ENCODE measurements around the gene GABPB1.

Gene GABPB1

GRCh38 chr15:50363612-50364011 is 8.6 kb upstream of the GABPB1 start:
- Histone ChIP-seq H3F3A (ENCODE audit: insufficient read depth, low read length) (no peaks in the 10 kb centered on the region), H3K36me3 (ENCODE audit: insufficient read depth, low read length) (peaks cover 51% of the 10 kb centered on the region), H4K20me1 (ENCODE audit: insufficient read depth, low read length) (no peaks in the 10 kb centered on the region), H3K4me2 (ENCODE audit: low read length) (no peak overlapping the region), H3K9me2 (ENCODE audit: low read depth, low read length) (no peaks in the 10 kb centered on the region), H2AFZ (ENCODE audit: low read length) (no peak overlapping the region), H3K27ac (ENCODE audit: low read depth, low read length, poor library complexity, severe bottlenecking) (no peak overlapping the region), H3K27me3 (ENCODE audit: insufficient read depth, low read length) (no peaks in the 10 kb centered on the region), H3K9me3 (ENCODE audit: low read length) (no peaks in the 10 kb centered on the region), H3K79me2 (ENCODE audit: insufficient read depth, low read length) (no peaks in the 10 kb centered on the region), H3K4me1 (ENCODE audit: insufficient read depth, low read length, severe bottlenecking) (no peaks in the 10 kb centered on the region), H3K4me3 (ENCODE audit: low read depth, low read length, poor library complexity, severe bottlenecking) (no peak overlapping the region), H3K9ac (ENCODE audit: low read length) (no peak overlapping the region)
- TF ChIP-seq EZH2 (IDR thresholded peaks at IDR 0.05; ENCODE audit: borderline replicate concordance, low read length) (no peak), CTCF (IDR thresholded peaks at IDR 0.05; ENCODE audit: low read length) (no peak)

GRCh38 chr15:50361756-50362155 is 6.8 kb upstream of the GABPB1 start:
- no peaks in the 10 kb centered on the region for H3K9me2 ChIP-seq (ENCODE audit: low read depth, low read length)
- H4K20me1 ChIP-seq (ENCODE audit: insufficient read depth, low read length) = no peaks in the 10 kb centered on the region
- H3K9ac ChIP-seq (ENCODE audit: low read length) = no peak overlapping the region
- H2AFZ ChIP-seq (ENCODE audit: low read length) = no peak overlapping the region
- H3K4me1 ChIP-seq (ENCODE audit: insufficient read depth, low read length, severe bottlenecking) = peaks cover 11% of the 10 kb centered on the region
- TF ChIP-seq CTCF (IDR thresholded peaks at IDR 0.05; ENCODE audit: low read length) (no peak), EZH2 (IDR thresholded peaks at IDR 0.05; ENCODE audit: borderline replicate concordance, low read length) (no peak)
- H3K9me3 ChIP-seq (ENCODE audit: low read length) = no peaks in the 10 kb centered on the region
- H3F3A ChIP-seq (ENCODE audit: insufficient read depth, low read length) = no peaks in the 10 kb centered on the region
- H3K36me3 ChIP-seq (ENCODE audit: insufficient read depth, low read length) = peaks cover 66% of the 10 kb centered on the region
- no peak overlapping the region for H3K4me3 ChIP-seq (ENCODE audit: low read depth, low read length, poor library complexity, severe bottlenecking)
- H3K27me3 ChIP-seq (ENCODE audit: insufficient read depth, low read length) = no peaks in the 10 kb centered on the region
- no peak overlapping the region for H3K4me2 ChIP-seq (ENCODE audit: low read length)
- H3K79me2 ChIP-seq (ENCODE audit: insufficient read depth, low read length) = peaks cover 4% of the 10 kb centered on the region
- H3K27ac ChIP-seq (ENCODE audit: low read depth, low read length, poor library complexity, severe bottlenecking) = no peak overlapping the region

GRCh38 chr15:50358845-50359244 is 3.8 kb upstream of the GABPB1 start:
- TF ChIP-seq CTCF (IDR thresholded peaks at IDR 0.05; ENCODE audit: low read length) (peak; percentile 42; the same call in 1 of the 2 replicates), EZH2 (IDR thresholded peaks at IDR 0.05; ENCODE audit: borderline replicate concordance, low read length) (no peak)
- H3F3A ChIP-seq (ENCODE audit: insufficient read depth, low read length) = no peaks in the 10 kb centered on the region
- peaks cover 26% of the 10 kb centered on the region for H3K79me2 ChIP-seq (ENCODE audit: insufficient read depth, low read length)
- H3K9me2 ChIP-seq (ENCODE audit: low read depth, low read length) = no peaks in the 10 kb centered on the region
- H3K4me2 ChIP-seq (ENCODE audit: low read length) = no peak overlapping the region
- H3K27ac ChIP-seq (ENCODE audit: low read depth, low read length, poor library complexity, severe bottlenecking) = no peak overlapping the region
- no peak overlapping the region for H2AFZ ChIP-seq (ENCODE audit: low read length)
- H3K9ac ChIP-seq (ENCODE audit: low read length) = no peak overlapping the region
- H4K20me1 ChIP-seq (ENCODE audit: insufficient read depth, low read length) = no peaks in the 10 kb centered on the region
- H3K36me3 ChIP-seq (ENCODE audit: insufficient read depth, low read length) = peaks cover 69% of the 10 kb centered on the region
- no peaks in the 10 kb centered on the region for H3K9me3 ChIP-seq (ENCODE audit: low read length)
- peaks cover 16% of the 10 kb centered on the region for H3K4me1 ChIP-seq (ENCODE audit: insufficient read depth, low read length, severe bottlenecking)
- H3K27me3 ChIP-seq (ENCODE audit: insufficient read depth, low read length) = no peaks in the 10 kb centered on the region
- H3K4me3 ChIP-seq (ENCODE audit: low read depth, low read length, poor library complexity, severe bottlenecking) = no peak overlapping the region
